HepG2 (cell line): ENCODE results near the gene CPXM1. TPM values are rescaled to one million over a fixed set of nuclear protein-coding genes. Genes with fewer than 3 reads are reported as not detected.
A peak's percentile ranks its signal among the peaks of the same experiment; 100 is the strongest.

Experiments
- BORCS8-MEF2B ChIP-seq: sonication (generic); formaldehyde crosslinking; IDR thresholded peaks from 2 replicates; pipeline ENCODE4 v1.8.0; 2022; ENCODE audit warnings: mild to moderate bottlenecking, missing genetic modification reagents
- CCDC6 ChIP-seq: sonication (generic); formaldehyde crosslinking; IDR thresholded peaks from 2 replicates; pipeline ENCODE4 v1.8.1; 2022; ENCODE audit warnings: mild to moderate bottlenecking, missing genetic modification reagents, moderate library complexity
- CHCHD3 ChIP-seq: sonication (generic); formaldehyde crosslinking; IDR thresholded peaks from 2 replicates; pipeline ENCODE4 v1.8.0; 2022; ENCODE audit warnings: mild to moderate bottlenecking, missing genetic modification reagents, moderate library complexity
- EZH2 ChIP-seq: conservative IDR thresholded peaks from 2 replicates; pipeline ENCODE4 v1.6.1; 2012; ENCODE audit warnings: mild to moderate bottlenecking, low read depth, low read length, moderate library complexity
- IRX3 ChIP-seq: sonication (generic); formaldehyde crosslinking; IDR thresholded peaks from 2 replicates; pipeline ENCODE4 v1.8.1; 2023; ENCODE audit warnings: mild to moderate bottlenecking, low read depth, missing genetic modification reagents, borderline replicate concordance
- KLF12 ChIP-seq: sonication (generic); formaldehyde crosslinking; IDR thresholded peaks from 2 replicates; pipeline ENCODE4 v1.4.0; 2020; ENCODE audit warnings: missing genetic modification reagents, borderline replicate concordance
- KLF9 ChIP-seq: IDR thresholded peaks from 2 replicates; pipeline ENCODE4 v1.6.1; 2016; ENCODE audit warnings: low read depth
- SRSF4 ChIP-seq: fragments of 200-400 bp; formaldehyde crosslinking; IDR thresholded peaks from one replicate; pipeline ENCODE4 v1.6.1; 2018; ENCODE audit warnings: mild to moderate bottlenecking, low read depth, low read length, moderate library complexity; ENCODE audit not compliant: poor library complexity, severe bottlenecking
- STAG1 ChIP-seq: sonication (generic); formaldehyde crosslinking; IDR thresholded peaks from 2 replicates; pipeline ENCODE4 v1.4.0; 2020; ENCODE audit warnings: missing genetic modification reagents
- YY1 ChIP-seq: IDR thresholded peaks from 2 replicates; pipeline ENCODE4 v1.6.1; 2011; ENCODE audit warnings: low read length, low read depth, moderate library complexity, mild to moderate bottlenecking; ENCODE audit not compliant: insufficient read depth, insufficient replicate concordance
- ZNF251 ChIP-seq: sonication (generic); formaldehyde crosslinking; IDR thresholded peaks from 2 replicates; pipeline ENCODE4 v1.9.0; 2021; ENCODE audit warnings: mild to moderate bottlenecking, missing genetic modification reagents
- ZNF333 ChIP-seq: sonication (generic); formaldehyde crosslinking; IDR thresholded peaks from 2 replicates; pipeline ENCODE4 v1.4.0; 2020; ENCODE audit warnings: mild to moderate bottlenecking, missing genetic modification reagents, borderline replicate concordance
- ZNF570 ChIP-seq: sonication (generic); formaldehyde crosslinking; IDR thresholded peaks from 2 replicates; pipeline ENCODE4 v1.4.0; 2020; ENCODE audit warnings: mild to moderate bottlenecking, missing genetic modification reagents, borderline replicate concordance
- ZNF574 ChIP-seq: sonication (generic); formaldehyde crosslinking; IDR thresholded peaks from 2 replicates; pipeline ENCODE4 v1.4.0; 2020; ENCODE audit warnings: missing genetic modification reagents
- ZNF687 ChIP-seq: sonication (generic); formaldehyde crosslinking; IDR thresholded peaks from 2 replicates; pipeline ENCODE4 v1.5.1; 2020; ENCODE audit warnings: mild to moderate bottlenecking, missing genetic modification reagents, moderate library complexity
- ZNF777 ChIP-seq: sonication (generic); formaldehyde crosslinking; IDR thresholded peaks from 2 replicates; pipeline ENCODE4 v1.4.0; 2020; ENCODE audit warnings: missing genetic modification reagents
- polyA plus RNA-seq, 8 experiments: library from polyadenylated mRNA; depleted of rRNA in 3 of 8; stranded (reverse) in 7 of 8; unstranded in 1 of 8; fragments of >200 nt; fragmentation: Illumina TruSeq in 4 of 8; extraction: Trizol in 4 of 8; gene quantifications; 2 replicates each; pipeline versions ENCODE4 v1.2.1 to v1.2.3, GENCODE V29; 2011 to 2016; ENCODE audit warnings: low read depth in 4 of 8, missing spikeins in 1 of 8, mixed read lengths in 1 of 8; ENCODE audit not compliant: insufficient read depth in 1 of 8
- total RNA-seq, 5 experiments: library from RNA; depleted of rRNA; stranded (reverse); fragments of >200 nt; fragmentation: Illumina TruSeq; extraction: Trizol; gene quantifications; 2 replicates each; pipeline ENCODE4 v1.2.3, GENCODE V29; 2016; ENCODE audit warnings: low read depth in 1 of 5

CPXM1 gene
- total and polyA plus RNA-seq, 2 of the 13 experiments (the other 11 are each of a cell fraction or from before 2014, with no cell fraction given), result 0.07 TPM; not detected in 1

GRCh38 chr20:2755451-2756055, 44.9 kb downstream of the CPXM1 start (continued):
- TF ChIP-seq ZNF574 (peak; percentile 13; the same call in 1 of the 2 replicates), KLF9 (CRISPR knock-in tag) (no peak), ZNF687 (CRISPR knock-in tag) (peak; percentile 29; the same call in 1 of the 2 replicates), ZNF333 (0 out of 2 replicates have a peak, but pooled peaks have one; percentile 42), ZNF777 (CRISPR knock-in tag) (0 out of 2 replicates have a peak, but pooled peaks have one; percentile 18), EZH2 (no peak), BORCS8-MEF2B (0 out of 2 replicates have a peak, but pooled peaks have one; percentile 31), CHCHD3 (CRISPR knock-in tag) (0 out of 2 replicates have a peak, but pooled peaks have one; percentile 51), ZNF251 (CRISPR knock-in tag) (no peak), STAG1 (CRISPR knock-in tag) (no peak), SRSF4 (no peak), ZNF570 (CRISPR knock-in tag) (no peak), IRX3 (no peak), CCDC6 (no peak), YY1 (no peak), KLF12 (CRISPR knock-in tag) (no peak)
